Retinal pigment epithelial cell (primary cell): ENCODE measurements around the gene ILRUN.
"Not testable (repeated sequence)": the region's sequence is repeated elsewhere in the genome, so short reads cannot be mapped to it uniquely, and the experiment has no call there.

Source experiments
- DNase-seq: peaks from one replicate; pipeline ENCODE4 v3.0.0-alpha.2; 2010; ENCODE audit warnings: low read depth
- H3K4me3 ChIP-seq: 2 replicates; pipeline ENCODE4 v1.5.1; 2011; ENCODE audit warnings: mild to moderate bottlenecking, low read length, control low read depth, moderate library complexity
- CTCF ChIP-seq: conservative IDR thresholded peaks from 2 replicates; pipeline ENCODE4 v1.5.1; 2011; ENCODE audit warnings: low read depth, low read length, control low read depth, inconsistent platforms

ILRUN gene

GRCh38 chr6:34729631-34730470, 33.3 kb upstream of the ILRUN start:
- TF ChIP-seq CTCF = no peak
- no peak for DNase-seq
- no peak overlapping the region for H3K4me3 ChIP-seq

GRCh38 chr6:34726055-34726454, 29.5 kb upstream of the ILRUN start:
- TF ChIP-seq CTCF = no peak
- DNase-seq = no peak
- no peak overlapping the region for H3K4me3 ChIP-seq

- no peak overlapping the region for H3K4me3 ChIP-seq
- no peak for DNase-seq
- no peak for TF ChIP-seq CTCF
Observed at GRCh38 chr6:34723203-34723602, 26.6 kb upstream of the ILRUN start.

GRCh38 chr6:34722451-34722850, 25.9 kb upstream of the ILRUN start:
- no peak for DNase-seq
- TF ChIP-seq CTCF = no peak
- H3K4me3 ChIP-seq = no peak overlapping the region

- not testable (repeated sequence) for DNase-seq, H3K4me3 ChIP-seq
Observed at GRCh38 chr6:34720160-34720559, 23.6 kb upstream of the ILRUN start.

- H3K4me3 ChIP-seq, DNase-seq: not testable (repeated sequence)
Observed at GRCh38 chr6:34719646-34720045, 23.1 kb upstream of the ILRUN start.

GRCh38 chr6:34718976-34719375, 22.4 kb upstream of the ILRUN start:
- TF ChIP-seq CTCF = no peak
- no peak for DNase-seq
- no peak overlapping the region for H3K4me3 ChIP-seq

- TF ChIP-seq CTCF = no peak
- H3K4me3 ChIP-seq = no peak overlapping the region
- DNase-seq = no peak
Observed at GRCh38 chr6:34717466-34717865, 20.9 kb upstream of the ILRUN start.
